ENCODE data around the gene LIG3. TPM values are rescaled to one million over a fixed set of nuclear protein-coding genes. Genes with fewer than 3 reads are reported as not detected.
"Not testable (repeated sequence)": the region's sequence is repeated elsewhere in the genome, so short reads cannot be mapped to it uniquely, and the experiment has no call there.

Gene LIG3
- 10 to 100 TPM; 10.1 to 58.3 (median 31.0) TPM for total RNA-seq

DNA sequence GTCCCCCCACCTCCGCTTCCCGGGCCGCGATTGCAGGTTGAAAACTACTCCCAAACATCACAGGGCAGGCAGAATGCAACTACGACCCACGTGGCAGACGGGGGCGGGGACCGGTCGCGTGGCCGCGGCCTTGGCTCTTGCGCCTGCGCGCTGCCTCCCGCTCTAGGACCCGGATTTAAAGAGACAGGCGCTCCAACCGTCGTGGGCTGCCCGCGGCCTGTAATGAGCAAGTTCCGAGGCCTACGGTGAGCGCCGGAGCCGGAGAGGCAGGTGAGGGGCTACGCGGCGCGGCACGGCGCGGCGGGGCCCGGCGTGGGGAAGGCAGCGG lies at the start of gene LIG3:
Gene LIG3 (plus strand): TSS at position 160 of the 328 bp plus-strand sequence. CDS start 2,494 bp downstream, outside the sequence.
- H3K27ac ChIP-seq = peak within 1 kb of the TSS; percentile 97 to 98
- in situ Hi-C loops (cut with MboI; ENCODE audit: low pct_unique_long_range_greater_than_20kb in 2 of 9, low sequenced_read_pairs in 9 of 9, unreplicated experiment in 9 of 9) = loop anchor here in 2 of 9 experiments (25.0 kb wide), 3 partner anchors 93 to 132 kb away; partner anchors contain the start of genes FNDC8 (in 1 of the 2) and RAD51D (in 1 of the 2)
- peak; percentile 64 to 89 (median 84) for ATAC-seq (replicated peaks in 6 of 8)

DNA sequence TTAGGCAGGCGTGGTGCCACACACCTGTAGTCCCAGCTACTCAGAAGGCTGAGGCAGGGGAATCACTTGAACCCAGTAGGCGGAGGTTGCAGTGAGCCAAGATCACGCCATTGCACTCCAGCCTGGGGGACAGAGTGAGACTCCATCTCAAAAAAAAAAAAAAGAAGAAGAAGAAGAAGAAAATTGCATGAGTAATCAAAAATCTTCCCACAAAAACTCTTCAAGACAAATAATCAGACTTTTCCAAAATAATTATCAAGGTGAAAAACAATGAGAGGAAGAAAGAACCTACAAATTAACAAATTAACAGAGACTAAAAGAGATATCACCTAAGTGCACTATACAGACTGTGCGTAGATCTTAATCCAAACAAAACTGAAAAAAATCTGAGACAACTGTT lies 29.5 kb upstream of the LIG3 start:
- in situ Hi-C loops (cut with MboI; ENCODE audit: low pct_unique_long_range_greater_than_20kb in 2 of 9, low sequenced_read_pairs in 9 of 9, unreplicated experiment in 9 of 9); H3K4me3 ChIP-seq; H3K4me1 ChIP-seq (replicated peaks in 1 of 2); ATAC-seq (replicated peaks in 6 of 8); H3K27ac ChIP-seq: not testable (repeated sequence)
- WGBS, 10 experiments = 41 to 87% (median 73%) methylated on average over 2 to 4 of the region's 4 CpGs; no CpG with 5 or more reads in 2 of the 10 experiments

More for the DNA sequence above, at the start of gene LIG3:
- 0 to 10% (median 0%) methylated on average over 2 to 8 of the region's 39 CpGs; no CpG with 5 or more reads in 3 of the 10 experiments for WGBS, 10 experiments
- peak within 1 kb of the TSS; percentile 77 to 96 (median 85) for H3K4me3 ChIP-seq
- peaks cover 9 to 11% of the 10 kb centered on the region in 2 donors for H3K4me1 ChIP-seq (replicated peaks in 1 of 2)

DNA sequence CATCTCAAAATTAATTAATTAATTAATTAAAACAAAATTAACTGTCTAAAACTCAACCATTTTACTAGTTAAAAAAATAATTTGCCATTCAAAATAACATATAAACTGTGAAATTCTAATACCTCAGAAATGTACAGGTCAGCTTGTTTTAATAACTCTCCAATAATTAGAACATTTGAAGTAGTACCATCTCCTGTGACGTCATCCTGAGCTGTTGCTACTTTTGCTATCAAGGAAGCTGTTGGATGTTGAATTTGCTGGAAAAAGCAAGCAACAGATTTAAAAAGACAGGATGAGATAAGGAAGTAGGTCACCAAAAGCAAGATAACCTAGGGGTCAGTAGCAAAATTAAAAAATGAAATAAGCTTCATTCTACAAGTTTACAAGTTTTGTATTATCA lies 21.9 kb upstream of the LIG3 start:
- H3K27ac ChIP-seq = no peak overlapping the region
- WGBS, 10 experiments = 25 to 100% (median 71%) methylated on average over 1 of the region's 1 CpG; no CpG with 5 or more reads in 1 of the 10 experiments
- in situ Hi-C loops (cut with MboI; ENCODE audit: low pct_unique_long_range_greater_than_20kb in 2 of 9, low sequenced_read_pairs in 9 of 9, unreplicated experiment in 9 of 9) = no loop called here
- no peak overlapping the region for H3K4me3 ChIP-seq
- ATAC-seq (replicated peaks in 6 of 8) = no peak
- peaks cover 9 to 18% of the 10 kb centered on the region in 2 donors for H3K4me1 ChIP-seq (replicated peaks in 1 of 2)

DNA sequence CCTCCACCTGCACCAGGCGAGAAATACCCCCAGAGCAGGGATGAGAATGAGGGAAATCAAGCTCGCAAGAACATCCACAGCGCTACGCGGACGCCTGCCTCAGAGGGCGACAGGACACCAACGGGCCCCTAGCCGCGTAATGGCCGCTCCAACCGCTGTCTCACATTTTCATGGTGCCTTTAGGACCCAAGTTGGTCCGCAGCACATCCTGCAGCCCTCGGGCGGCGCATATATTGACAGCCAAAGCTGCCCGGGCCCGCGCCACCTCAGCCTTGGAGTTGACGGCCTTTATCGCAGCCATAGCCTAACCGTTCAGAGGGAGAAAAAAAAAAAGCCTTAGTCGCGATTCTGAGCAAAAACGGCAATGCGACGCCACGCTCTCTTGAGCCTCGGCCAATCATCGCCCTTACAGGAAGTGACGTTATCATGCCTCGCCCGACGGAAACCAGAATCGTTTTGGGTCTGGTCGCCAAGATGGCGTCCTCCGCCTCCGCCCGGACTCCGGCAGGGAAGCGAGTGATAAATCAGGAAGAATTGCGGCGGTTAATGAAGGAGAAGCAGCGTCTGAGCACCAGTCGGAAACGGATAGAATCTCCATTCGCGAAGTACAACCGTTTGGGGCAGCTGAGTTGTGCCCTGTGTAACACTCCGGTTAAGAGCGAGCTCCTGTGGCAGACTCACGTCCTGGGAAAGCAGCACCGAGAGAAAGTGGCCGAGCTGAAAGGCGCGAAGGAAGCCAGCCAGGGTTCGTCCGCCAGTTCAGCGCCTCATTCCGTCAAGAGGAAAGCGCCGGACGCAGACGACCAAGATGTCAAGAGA lies 19.0 kb upstream of the LIG3 start, which contains the start of the genes CCT6B and ZNF830:
Gene CCT6B (minus strand): TSS at position 368 of the 819 bp plus-strand sequence. CDS start 67 bp downstream, at position 301.
Gene ZNF830 (plus strand): TSS at position 448 of the 819 bp plus-strand sequence. CDS start 27 bp downstream, at position 475.
- in situ Hi-C loops (cut with MboI; ENCODE audit: low pct_unique_long_range_greater_than_20kb in 2 of 9, low sequenced_read_pairs in 9 of 9, unreplicated experiment in 9 of 9) = no loop called here
- WGBS, 10 experiments = 0 to 2% (median 0%) methylated on average over 1 to 37 of the region's 65 CpGs; no CpG with 5 or more reads in 1 of the 10 experiments
- H3K4me1 ChIP-seq (replicated peaks in 1 of 2) = peaks cover 9 to 21% of the 10 kb centered on the region in 2 donors

DNA sequence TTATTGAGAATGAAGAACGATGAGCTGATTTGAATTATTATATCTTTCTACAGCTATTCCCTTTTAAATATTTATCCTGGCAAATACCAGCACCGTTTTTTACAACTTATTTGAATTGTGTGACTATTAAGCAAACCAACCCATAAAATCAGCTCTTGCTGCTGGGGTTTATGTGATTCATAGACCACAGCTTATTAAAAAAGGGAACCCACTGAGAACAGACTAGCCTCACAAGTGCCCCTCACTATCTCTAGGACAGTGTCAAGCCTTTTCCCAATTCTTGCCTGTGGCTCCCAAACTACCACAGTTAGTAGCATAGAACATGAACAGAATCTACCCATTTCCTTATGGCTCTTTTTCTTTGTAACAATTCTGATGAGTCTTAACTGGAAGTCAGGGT lies 6.1 kb upstream of the LIG3 start:
- in situ Hi-C loops (cut with MboI; ENCODE audit: low pct_unique_long_range_greater_than_20kb in 2 of 9, low sequenced_read_pairs in 9 of 9, unreplicated experiment in 9 of 9) = no loop called here
- H3K27ac ChIP-seq = no peak overlapping the region
- no peak for ATAC-seq (replicated peaks in 6 of 8)
- WGBS, 10 experiments = 0 to 76% (median 25%) methylated on average over 1 to 2 of the region's 2 CpGs; no CpG with 5 or more reads in 2 of the 10 experiments
- no peaks in the 10 kb centered on the region for H3K4me1 ChIP-seq (replicated peaks in 1 of 2)
- H3K4me3 ChIP-seq = no peak overlapping the region

More for the DNA sequence above, 19.0 kb upstream of the LIG3 start, which contains the start of the genes CCT6B and ZNF830:
- Histone ChIP-seq H3K27ac (peak within 1 kb of the TSS; percentile 93 to 97), H3K4me3 (peak within 1 kb of the TSS; percentile 62 to 94 (median 71))
- peak; percentile 95 to 99 (median 96) for ATAC-seq (replicated peaks in 6 of 8)

DNA sequence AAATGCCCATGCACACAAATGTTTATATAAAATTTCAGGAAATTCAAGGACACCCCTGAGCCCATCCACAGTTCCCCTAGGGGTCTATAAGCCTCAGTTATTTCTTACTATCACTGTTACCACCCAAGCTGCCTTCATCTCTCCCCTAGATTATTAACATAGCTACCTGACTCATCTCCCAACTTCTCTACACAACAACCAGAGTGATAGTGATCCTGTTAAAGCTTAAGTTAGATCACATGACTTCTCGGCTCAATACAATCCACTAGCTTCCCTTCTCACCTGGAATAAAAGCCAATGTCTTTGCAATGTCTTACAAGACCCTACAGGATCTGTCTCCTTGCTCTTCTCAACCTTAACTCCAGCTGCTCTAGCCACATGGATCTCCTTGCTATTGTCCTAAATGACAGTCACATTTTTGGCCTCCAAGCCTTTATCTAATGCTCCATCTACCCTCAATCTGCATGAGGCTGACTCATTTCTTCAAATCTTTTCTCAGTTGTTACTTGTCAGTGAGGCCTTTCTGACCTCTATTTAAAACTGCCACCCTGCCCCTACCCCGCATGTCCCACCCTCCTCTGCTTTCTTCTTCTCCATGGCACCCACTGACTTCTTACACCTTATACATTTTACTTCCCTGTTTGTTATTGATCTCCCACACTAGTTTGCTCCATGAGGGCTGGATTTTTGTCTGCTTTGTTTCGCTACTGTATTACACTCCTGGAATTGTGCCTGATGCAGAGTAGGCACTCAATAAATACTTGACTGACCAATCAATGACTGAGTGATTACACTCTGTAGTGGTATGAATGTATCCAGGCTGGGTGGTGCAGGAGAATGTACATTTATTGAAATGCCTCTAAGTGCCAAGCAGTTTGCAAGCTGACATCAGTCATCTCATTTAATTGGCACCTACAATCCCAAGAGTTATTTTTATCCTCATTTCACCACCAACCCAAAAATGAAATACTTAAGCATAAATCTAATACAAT lies 5.2 kb upstream of the LIG3 start:
- in situ Hi-C loops (cut with MboI; ENCODE audit: low pct_unique_long_range_greater_than_20kb in 2 of 9, low sequenced_read_pairs in 9 of 9, unreplicated experiment in 9 of 9) = loop anchor here in 2 of 9 experiments (25.0 kb wide), 3 partner anchors 88 to 137 kb away; partner anchors contain the start of genes FNDC8 (in 1 of the 2) and RAD51D (in 1 of the 2)

DNA sequence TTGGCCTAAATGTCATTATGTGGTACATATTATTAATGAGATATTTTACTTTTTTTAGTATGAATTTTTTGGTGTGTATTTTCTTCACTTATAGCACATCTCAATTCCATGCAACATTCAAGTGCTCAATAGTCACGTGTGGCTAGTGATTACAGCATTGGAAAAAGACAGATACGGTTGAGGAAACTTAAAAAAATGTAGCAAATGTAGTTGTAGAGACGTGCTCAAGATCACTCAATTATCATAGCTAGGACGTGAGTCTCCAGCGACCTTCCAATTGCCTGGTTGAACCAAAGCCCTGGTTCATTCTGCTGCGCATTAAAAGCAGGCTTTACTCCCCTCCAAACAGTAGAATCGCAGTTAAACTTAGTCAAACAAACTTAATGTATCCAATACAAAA lies 1.2 kb upstream of the LIG3 start:
- 74 to 100% (median 90%) methylated on average over 2 to 6 of the region's 7 CpGs; no CpG with 5 or more reads in 1 of the 10 experiments for WGBS, 10 experiments

More for the DNA sequence above, 5.2 kb upstream of the LIG3 start:
- H3K4me1 ChIP-seq (replicated peaks in 1 of 2) = no peaks in the 10 kb centered on the region
- H3K4me3 ChIP-seq = no peak overlapping the region
- ATAC-seq (replicated peaks in 6 of 8) = peak in 2 of 8 experiments; percentile 69 to 73
- WGBS, 10 experiments = 29 to 100% (median 69%) methylated on average over 1 to 3 of the region's 3 CpGs; no CpG with 5 or more reads in 2 of the 10 experiments
- no peak overlapping the region for H3K27ac ChIP-seq

DNA sequence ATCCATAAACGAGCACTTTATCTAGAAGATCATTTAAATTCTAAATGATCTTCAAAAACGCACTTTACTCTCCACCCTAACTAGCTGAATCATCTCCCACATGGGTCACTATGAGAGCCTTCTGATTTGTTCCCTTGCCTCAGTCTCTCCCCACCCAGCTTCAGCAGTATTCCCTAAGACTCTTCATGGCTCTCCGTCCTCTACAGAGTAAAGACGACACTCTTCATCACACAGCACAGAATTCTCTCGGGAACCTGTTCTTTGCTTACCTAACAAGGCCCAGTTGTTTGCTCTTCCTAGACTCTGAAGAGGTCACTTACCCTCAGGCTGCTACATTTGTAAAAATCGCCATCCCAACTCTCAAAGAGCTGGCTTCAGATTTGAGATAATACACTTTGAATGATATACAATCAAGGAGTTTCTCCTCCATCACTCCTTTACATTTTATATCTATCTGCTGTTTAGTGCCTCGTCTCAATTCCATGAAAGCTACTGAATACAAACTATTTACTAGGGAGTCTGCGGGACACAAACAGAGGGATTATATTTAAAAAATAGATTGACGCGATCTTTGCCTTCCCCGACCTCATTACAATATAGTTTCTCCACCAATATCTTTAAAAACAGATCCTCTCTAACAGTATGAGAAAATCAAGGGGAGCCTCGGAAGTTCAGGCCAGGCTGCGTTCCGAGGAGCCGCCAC lies 511 bp upstream of the LIG3 start:
- in situ Hi-C loops (cut with MboI; ENCODE audit: low pct_unique_long_range_greater_than_20kb in 2 of 9, low sequenced_read_pairs in 9 of 9, unreplicated experiment in 9 of 9) = loop anchor here in 2 of 9 experiments (25.0 kb wide), 3 partner anchors 92 to 132 kb away; partner anchors contain the start of genes FNDC8 (in 1 of the 2) and RAD51D (in 1 of the 2)
- 0 to 46% (median 31%) methylated on average over 6 to 14 of the region's 15 CpGs for whole genome bisulfite sequencing, 10 experiments
- ATAC-seq (replicated peaks in 6 of 8) = peak in 2 of 8 experiments; percentile 7 to 8

More for the DNA sequence above, 1.2 kb upstream of the LIG3 start:
- Histone ChIP-seq H3K4me1 (replicated peaks in 1 of 2) (peaks cover 7 to 9% of the 10 kb centered on the region in 2 donors), H3K27ac (no peak overlapping the region), H3K4me3 (no peak overlapping the region)
- in situ Hi-C loops (cut with MboI; ENCODE audit: low pct_unique_long_range_greater_than_20kb in 2 of 9, low sequenced_read_pairs in 9 of 9, unreplicated experiment in 9 of 9) = loop anchor here in 2 of 9 experiments (25.0 kb wide), 3 partner anchors 92 to 133 kb away; partner anchors contain the start of genes FNDC8 (in 1 of the 2) and RAD51D (in 1 of the 2)
- ATAC-seq (replicated peaks in 6 of 8) = no peak

DNA sequence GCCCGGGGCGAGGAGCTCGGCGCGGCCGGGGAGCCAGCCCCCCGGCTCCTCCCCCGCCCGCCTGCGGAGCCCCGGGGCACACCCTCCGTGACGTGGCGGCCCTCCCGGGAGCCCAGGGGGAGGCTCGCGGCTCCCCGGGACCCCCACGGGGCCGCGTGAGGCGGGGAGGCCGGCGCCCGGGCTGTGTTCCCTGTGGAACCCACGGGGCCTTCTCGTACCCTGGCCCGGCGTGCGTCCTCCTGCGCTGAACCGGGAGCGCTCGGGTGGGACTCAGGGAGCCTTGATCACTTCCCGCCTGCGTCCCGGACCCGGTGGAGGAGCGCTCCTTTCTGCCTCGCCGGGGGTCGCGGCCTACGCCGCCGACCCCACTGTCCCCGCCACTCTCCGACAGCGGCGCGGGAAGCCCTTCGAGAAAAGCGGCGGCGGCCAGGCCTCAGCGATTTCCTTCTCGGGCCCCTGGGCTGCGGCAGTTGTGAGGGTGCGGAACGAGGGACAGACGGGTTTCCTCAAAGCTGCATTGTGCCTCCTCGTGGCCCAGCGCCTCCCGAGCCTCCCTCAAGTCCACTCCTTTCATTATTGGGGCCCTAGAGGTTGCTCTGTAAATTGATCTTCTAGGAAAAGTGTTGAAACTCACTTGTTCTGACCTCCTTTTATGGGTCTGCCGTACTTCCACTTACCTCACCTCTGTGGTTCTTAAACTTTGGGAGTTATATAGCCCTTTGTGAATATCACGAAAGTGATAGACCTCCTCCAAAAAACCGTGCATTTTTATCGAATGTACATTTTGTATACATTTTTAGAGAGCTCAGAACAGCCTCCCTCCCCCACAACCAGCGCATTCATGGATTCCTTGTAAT lies 597 bp downstream of the LIG3 start:
- in situ Hi-C loops (cut with MboI; ENCODE audit: low pct_unique_long_range_greater_than_20kb in 2 of 9, low sequenced_read_pairs in 9 of 9, unreplicated experiment in 9 of 9) = loop anchor here in 2 of 9 experiments (25.0 kb wide), 3 partner anchors 94 to 131 kb away; partner anchors contain the start of genes FNDC8 (in 1 of the 2) and RAD51D (in 1 of the 2)
- Histone ChIP-seq H3K4me3 (peak overlapping the region; percentile 77 to 96 (median 85)), H3K4me1 (replicated peaks in 1 of 2) (peaks cover 9 to 11% of the 10 kb centered on the region in 2 donors), H3K27ac (peak overlapping the region; percentile 97 to 98)
- WGBS, 10 experiments = 0 to 2% (median 0%) methylated on average over 1 to 17 of the region's 69 CpGs; no CpG with 5 or more reads in 2 of the 10 experiments
- peak; percentile 76 to 89 (median 84) for ATAC-seq (replicated peaks in 6 of 8)

More for the DNA sequence above, 511 bp upstream of the LIG3 start:
- peak overlapping the region; percentile 97 to 98 for H3K27ac ChIP-seq
- H3K4me1 ChIP-seq (replicated peaks in 1 of 2) = peaks cover 8 to 9% of the 10 kb centered on the region in 2 donors
- H3K4me3 ChIP-seq = peak overlapping the region; percentile 77 to 96 (median 85)

DNA sequence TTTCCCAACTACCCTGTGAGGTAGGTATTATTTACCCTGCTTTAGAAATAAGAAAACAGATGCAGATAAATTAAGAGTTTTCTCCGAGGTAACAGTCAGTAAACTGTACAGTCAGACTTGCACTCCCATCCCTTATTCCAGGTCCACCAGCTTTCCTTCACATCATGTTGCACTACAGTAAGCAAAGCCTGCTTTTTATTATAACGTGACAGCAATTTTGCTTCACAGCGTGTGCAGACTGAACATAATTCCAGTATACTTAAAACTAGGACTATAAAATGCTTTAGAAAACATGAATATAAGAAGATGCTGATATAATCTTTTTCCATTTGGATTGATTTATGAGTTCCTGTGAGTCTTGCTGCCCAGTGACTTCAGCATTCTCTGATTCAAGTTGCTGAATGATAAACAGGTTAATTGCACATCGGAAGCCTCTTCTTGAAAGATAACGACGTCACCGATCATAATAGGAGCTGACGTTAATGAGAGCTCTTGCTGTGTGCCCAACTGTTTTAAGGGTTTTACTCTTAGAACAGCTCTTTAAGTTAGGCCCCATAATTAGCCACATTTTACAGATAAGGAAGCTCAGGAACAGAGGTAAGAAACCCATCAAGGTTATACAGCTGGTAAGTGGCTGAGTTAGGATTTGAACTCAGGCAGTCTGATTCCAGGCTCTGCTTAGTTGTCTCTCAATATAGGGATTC lies 1.4 kb downstream of the LIG3 start:
- Histone ChIP-seq H3K27ac (peak overlapping the region; percentile 97 to 98), H3K4me1 (replicated peaks in 1 of 2) (peaks cover 9 to 11% of the 10 kb centered on the region in 2 donors), H3K4me3 (peak overlapping the region; percentile 77 to 96 (median 85))
- in situ Hi-C loops (cut with MboI; ENCODE audit: low pct_unique_long_range_greater_than_20kb in 2 of 9, low sequenced_read_pairs in 9 of 9, unreplicated experiment in 9 of 9) = loop anchor here in 2 of 9 experiments (25.0 kb wide), 3 partner anchors 94 to 131 kb away; partner anchors contain the start of genes FNDC8 (in 1 of the 2) and RAD51D (in 1 of the 2)
- ATAC-seq (replicated peaks in 6 of 8) = peak in 2 of 8 experiments; percentile 3 to 11
- WGBS, 10 experiments = 0 to 34% (median 13%) methylated on average over 4 to 8 of the region's 8 CpGs; no CpG with 5 or more reads in 1 of the 10 experiments
